Stimulated activated CD4-positive, alpha-beta T cell treated with anti-CD3 and anti-CD28 coated beads, Interleukin-1b, Interleukin-23, amount 100 ng/mL, for 48 hours (primary cell): Measurements from ENCODE around the gene CCNK.

Source experiments
- DNase-seq: peaks from one replicate; pipeline ENCODE4 v3.0.0-alpha.2; 2020

CCNK gene

GRCh38 chr14:99521176-99522024, 40.2 kb downstream of the CCNK start:
- DNase-seq = no peak

GRCh38 chr14:99522025-99522401, 40.8 kb downstream of the CCNK start:
- no peak for DNase-seq

- no peak for DNase-seq
These were observed 41.3 kb downstream of the CCNK start for GRCh38 chr14:99522457-99522891.

- DNase-seq = no peak
These were observed 41.9 kb downstream of the CCNK start for GRCh38 chr14:99522934-99523703.

- no peak for DNase-seq
These were observed 42.5 kb downstream of the CCNK start for GRCh38 chr14:99523704-99524055.

- DNase-seq = no peak
These were observed 43.0 kb downstream of the CCNK start for GRCh38 chr14:99524091-99524661.

- DNase-seq = no peak
These were observed 43.8 kb downstream of the CCNK start for GRCh38 chr14:99524804-99525698.

GRCh38 chr14:99525699-99526080, 44.5 kb downstream of the CCNK start:
- DNase-seq = no peak

GRCh38 chr14:99527026-99527425, 45.8 kb downstream of the CCNK start:
- DNase-seq = no peak

- DNase-seq = no peak
These were observed 46.3 kb downstream of the CCNK start for GRCh38 chr14:99527427-99528076.

GRCh38 chr14:99529899-99530298, 48.7 kb downstream of the CCNK start:
- no peak for DNase-seq

GRCh38 chr14:99530407-99531155, 49.4 kb downstream of the CCNK start:
- no peak for DNase-seq

- DNase-seq = no peak
These were observed 50.3 kb downstream of the CCNK start for GRCh38 chr14:99531251-99532096.

GRCh38 chr14:99532310-99532709, 51.1 kb downstream of the CCNK start:
- DNase-seq = no peak

GRCh38 chr14:99534333-99534732, 53.1 kb downstream of the CCNK start:
- no peak for DNase-seq

GRCh38 chr14:99534863-99535262, 53.7 kb downstream of the CCNK start:
- no peak for DNase-seq

- DNase-seq = no peak
These were observed 54.2 kb downstream of the CCNK start for GRCh38 chr14:99535448-99535847.

- no peak for DNase-seq
These were observed 54.9 kb downstream of the CCNK start for GRCh38 chr14:99535908-99536778.

GRCh38 chr14:99537399-99537798, 56.2 kb downstream of the CCNK start:
- no peak for DNase-seq

GRCh38 chr14:99538275-99538674, 57.1 kb downstream of the CCNK start:
- no peak for DNase-seq
